GM19438 (cell line): ENCODE data around the gene CRYGA.
A peak's percentile ranks its signal among the peaks of the same experiment; 100 is the strongest.

Source experiments
- ATAC-seq: cut with Tn5 transposase; IDR thresholded peaks from one replicate; pipeline ENCODE4 v1.9.1; 2021; ENCODE audit warnings: low read depth; ENCODE audit not compliant: unreplicated experiment

Gene CRYGA

GRCh38 chr2:208163489-208163888, at the start of gene CRYGA:
TSS of gene CRYGA (minus strand) at chr2:208163589. CDS start at chr2:208163556, 33 bp downstream.
- no peak for ATAC-seq

GRCh38 chr2:208210688-208211451, 47.5 kb upstream of the CRYGA start:
- no peak for ATAC-seq

DNA sequence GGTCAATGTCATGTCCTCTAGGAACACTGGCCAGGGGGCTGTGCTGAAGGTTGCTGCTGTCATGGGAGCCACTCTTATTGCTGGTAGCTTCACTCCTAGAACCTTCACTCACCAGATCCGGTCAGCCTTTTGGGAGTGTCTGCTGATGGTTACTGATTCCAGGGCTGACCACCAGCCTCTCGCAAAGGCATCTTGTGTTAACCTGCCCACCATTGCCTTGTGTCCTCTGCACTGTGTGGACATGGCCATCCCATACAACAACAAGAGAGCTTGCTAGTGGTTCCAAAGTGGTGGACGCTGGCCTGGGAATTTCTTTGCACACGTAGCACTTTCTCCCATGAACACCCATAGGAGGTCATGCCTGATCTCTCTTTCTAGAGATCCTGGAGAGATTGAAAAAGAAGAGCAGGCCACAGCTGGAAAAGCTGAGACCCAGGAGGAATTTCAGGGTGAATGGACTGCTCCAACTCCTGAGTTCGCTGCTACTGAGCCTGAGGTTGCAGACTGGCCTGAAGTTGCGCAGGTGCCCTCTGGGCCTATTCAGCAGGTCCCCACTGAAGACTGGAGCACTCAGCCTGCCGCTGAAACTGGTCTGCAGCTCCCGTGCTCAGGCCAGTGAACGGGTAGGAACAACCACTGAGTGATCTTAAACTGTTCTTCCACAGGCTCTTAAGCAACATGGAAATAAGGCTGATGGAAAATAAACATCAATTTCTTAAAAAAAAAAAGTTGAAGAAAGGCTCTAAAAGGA, 45.1 kb upstream of the CRYGA start:
- ATAC-seq: no peak

DNA sequence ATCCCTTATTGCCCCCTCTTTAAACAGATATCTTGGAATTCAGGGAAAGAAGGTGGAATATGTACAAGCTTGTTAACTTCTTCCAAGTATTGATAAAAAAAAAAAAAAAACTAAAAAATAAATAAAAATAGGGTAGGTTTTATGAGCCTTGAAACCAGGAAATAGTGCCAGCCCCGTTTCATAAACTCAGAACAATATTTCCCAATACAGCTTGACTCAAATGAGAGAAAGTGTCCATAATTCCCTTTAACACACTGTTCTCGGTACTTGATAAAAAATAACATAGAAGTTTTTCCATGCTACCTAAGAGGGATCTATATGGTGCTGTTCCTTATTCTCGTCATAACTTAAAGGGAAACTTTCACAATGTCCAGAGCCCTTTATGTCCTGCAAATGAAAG, 44.4 kb upstream of the CRYGA start:
- no peak for ATAC-seq

- no peak for ATAC-seq
These were observed 40.8 kb upstream of the CRYGA start for GRCh38 chr2:208204166-208204565.

- ATAC-seq: no peak
These were observed 32.1 kb upstream of the CRYGA start for GRCh38 chr2:208195531-208195930.

DNA sequence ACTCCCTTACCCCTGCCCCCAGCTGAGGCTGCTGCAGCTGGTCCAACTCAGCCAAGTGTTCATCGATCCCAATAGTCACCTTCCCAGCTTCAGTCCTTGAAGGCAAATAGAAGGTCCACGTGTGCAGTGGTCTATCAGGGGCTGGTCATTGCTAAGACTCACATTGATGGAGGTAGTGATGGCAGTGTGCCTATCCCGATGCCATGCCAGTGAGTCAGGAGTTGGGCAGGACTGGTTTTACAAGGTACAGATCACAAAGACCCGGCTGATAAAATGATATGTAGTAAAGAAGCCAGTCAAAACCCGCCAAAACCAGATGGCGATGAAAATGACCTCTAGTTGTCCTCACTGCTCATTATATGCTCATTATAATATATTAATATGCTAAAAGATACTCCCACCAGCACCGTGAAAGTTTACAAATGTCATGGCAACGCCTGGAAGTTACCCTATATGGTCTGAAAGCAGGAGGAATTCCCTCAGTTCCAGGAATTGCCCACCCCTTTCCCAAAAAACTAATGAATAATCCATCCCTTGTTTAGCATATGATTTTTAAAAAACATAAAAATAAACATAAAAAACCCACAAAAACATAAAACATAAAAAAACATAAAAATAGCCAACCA, 29.3 kb upstream of the CRYGA start:
- no peak for ATAC-seq

DNA sequence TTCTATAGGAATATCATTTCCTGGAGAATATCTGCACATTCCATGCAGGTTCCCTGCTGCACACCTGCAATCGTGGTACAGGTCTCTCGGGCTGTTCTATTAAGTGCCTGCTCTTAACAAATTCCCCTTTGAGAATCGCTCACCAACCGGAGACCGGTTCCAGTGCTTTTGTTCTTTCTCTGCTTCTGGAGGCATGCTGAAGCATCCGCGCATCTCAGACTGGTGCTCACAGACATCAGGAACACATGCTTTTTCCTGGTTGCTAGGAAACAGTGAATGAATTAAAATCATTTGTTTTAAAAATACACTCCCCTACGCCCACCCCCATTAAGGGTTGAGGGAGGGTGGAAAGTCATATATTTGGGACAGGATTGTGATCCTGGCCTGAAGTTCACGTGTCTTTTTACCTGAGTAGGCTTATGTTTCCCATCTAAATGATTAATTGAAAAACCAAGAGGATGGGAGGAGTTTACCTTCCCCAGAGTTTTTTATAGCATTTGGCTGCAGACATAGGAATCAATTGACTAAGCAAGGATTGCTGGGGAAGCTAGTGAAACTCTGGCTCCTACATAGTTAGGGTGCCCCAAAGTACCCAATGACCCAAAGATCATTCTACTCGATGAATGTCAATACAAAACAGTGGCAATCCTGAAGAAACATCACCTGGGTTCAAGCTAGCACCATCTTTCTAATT, 26.6 kb upstream of the CRYGA start, which contains the start of gene C2orf80:
C2orf80 (minus strand) TSS at position 221 of the 694 bp plus-strand sequence. CDS start 3,044 bp downstream, outside the sequence.
- ATAC-seq: no peak

DNA sequence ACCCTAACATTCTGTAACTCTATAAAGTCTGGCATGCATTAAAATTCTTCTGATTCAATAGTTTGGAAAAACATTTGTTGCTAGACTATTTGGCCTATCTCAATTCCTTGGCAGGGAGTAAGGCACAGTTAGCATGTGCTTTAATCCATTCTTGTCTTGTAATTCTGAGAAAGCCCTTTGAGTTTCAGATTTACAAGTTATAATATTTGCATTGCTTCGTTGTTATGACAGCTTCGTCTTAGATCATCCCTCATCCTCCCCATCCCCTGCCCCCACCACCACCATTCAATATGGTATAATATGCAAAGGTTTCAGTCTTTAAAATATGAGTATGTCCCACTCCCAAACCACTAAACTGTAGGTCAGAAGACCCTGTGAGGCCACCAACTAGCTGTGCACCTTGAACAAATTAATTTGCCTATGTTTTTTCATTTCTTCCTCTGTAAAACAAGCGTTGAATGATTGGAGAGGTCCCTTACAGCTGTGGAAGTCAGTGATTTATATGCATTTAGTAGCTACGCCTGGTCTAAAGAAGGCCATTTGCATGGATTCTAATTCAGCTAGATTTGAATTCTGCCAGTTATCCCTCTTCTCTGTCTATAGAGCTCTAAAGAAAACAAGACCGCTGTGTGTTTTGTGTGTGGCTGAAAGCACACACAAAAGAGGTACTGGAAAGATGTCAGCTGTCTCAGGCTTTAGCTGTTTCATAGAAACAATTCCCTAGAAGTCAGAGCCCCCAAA, 25.9 kb upstream of the CRYGA start:
- no peak for ATAC-seq

DNA sequence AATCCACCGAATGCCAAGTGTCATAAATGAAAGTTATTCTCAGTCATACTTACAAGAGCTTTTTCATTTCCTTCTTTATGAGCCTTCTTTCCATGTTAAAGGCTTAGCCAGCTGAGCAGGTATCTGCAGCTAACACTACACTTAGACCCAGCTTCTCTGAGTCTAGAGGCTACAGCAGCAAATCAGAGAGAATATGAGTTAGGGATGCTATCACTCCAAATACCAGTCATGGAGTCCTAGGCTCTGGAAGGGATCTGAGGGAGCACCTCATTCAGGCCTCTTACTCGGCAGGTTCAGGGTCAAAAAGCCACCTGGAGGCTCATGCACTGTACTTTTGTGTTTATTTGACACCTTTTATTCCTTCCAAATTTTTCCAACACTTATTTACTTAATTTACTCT, 23.5 kb upstream of the CRYGA start:
- no peak for ATAC-seq

DNA sequence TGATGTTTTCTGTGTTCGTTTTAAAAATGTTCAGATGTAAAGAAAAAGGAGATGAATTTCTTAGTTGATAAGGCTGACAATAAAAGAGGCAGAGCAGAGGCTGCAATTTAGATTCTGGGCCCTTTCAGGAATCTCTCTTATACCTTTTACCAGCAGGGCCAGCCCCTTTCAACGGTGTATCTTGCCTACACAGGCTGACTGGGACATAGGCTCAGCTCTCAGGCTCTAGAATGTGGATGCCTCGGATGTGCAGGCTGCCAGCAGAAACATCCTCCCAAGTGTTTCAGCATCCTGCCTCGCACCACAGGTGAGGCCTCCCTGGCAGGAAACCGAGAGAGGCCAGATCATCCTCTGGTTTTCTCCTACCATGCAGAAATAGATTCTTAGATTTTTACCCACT, 23.1 kb upstream of the CRYGA start:
- no peak for ATAC-seq

DNA sequence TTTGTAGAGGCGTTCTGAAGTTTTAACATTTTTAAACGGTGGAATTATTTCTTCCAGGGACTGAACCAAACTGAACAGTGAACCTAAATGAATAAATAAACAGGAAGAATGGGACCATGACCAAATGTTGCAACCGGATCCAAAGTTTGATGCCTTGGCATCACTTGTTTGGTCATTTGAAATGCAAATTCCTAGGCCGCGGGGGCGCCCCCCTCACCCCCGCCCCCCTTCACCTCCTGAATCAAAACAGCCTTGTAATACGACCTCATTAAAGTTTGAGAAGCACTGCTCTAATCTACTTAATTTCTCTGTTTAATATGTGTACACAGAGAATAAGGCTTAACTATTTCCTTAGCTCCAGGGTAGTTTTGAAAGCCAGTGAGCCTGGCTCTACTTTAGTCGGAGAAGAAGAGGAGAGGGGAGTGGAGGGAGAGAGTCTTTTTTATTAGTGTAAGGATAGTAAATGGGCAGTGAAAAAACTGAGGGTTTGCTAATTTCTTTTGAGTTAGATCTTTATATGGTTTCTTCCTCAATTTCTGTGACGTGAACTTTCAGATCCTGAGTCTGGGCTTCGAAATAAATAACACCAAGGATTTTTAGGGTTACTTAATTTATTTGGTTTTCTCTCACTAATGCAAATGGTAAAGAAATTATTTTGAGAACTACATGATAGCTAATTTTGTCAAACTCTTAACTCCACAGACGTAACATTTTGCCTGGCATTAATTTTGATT, 20.8 kb upstream of the CRYGA start:
- no peak for ATAC-seq

DNA sequence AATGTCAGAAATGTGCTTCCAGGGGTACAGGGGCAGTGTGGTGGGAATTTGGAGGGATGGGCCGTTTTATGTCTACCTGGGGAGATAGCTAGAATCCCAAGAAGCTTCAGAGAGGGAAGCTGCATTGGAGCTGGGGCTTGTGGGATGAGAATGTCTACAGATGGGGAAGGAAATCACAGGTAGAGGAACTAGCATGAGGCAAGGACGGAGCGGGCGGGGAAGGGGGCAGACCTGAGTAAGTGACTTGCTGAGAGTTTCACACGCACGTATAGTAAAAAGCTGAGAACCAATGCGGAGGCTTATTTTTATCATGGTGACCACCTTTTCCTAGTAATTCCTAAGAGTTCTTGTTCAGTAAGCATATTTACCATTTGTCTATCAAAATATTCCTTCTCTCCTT, 20.1 kb upstream of the CRYGA start:
- ATAC-seq: no peak

DNA sequence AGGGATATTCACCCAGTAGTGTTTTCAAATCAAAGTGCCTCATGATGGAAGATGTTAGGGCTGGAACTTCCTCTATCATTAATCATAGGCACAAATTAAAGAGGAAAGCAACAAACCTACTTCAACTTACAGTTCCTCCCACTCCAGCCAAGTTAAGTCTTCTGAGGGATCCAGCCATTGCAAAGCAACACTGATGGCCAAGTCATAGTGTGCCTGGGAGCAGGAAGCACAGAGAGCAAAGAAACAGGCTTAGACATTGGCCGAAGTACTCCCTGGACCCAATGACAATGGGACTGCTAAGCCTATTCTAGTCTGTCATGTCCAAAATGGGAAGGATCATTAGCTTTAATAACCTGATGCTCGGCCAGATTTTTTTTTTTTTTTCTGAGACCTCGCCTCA, 19.4 kb upstream of the CRYGA start:
- ATAC-seq: no peak

DNA sequence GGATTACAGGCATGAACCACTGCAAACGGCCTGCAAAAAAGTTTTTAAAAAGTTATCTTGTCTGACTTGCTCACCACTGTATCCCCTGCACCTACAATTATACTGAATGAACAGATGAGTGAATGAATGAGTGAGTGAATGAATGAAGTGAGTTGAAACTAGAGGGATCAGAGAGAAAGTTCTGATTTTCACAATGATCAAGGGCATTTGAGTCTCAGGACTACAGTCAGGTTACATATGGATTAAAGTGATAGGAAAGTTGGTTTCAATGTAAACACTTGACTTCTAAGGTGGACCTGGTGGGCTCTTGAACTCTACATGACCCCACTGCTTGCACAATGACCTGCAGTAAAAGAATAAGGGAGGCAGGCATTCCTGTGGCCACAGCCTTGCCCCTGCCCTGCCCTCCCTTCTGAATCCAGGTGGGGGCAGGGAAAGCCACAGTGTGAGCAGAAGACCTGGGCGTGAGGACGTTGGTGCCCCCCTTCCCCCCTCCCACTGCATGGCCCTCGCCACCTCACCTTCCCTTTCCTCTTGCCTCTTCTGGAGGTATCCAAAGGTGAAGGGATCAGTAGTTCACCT, 15.7 kb upstream of the CRYGA start:
- no peak for ATAC-seq

GRCh38 chr2:208175840-208176153, 12.4 kb upstream of the CRYGA start:
- ATAC-seq: no peak

GRCh38 chr2:208175069-208175839, 11.9 kb upstream of the CRYGA start:
- peak; percentile 99 for ATAC-seq

DNA sequence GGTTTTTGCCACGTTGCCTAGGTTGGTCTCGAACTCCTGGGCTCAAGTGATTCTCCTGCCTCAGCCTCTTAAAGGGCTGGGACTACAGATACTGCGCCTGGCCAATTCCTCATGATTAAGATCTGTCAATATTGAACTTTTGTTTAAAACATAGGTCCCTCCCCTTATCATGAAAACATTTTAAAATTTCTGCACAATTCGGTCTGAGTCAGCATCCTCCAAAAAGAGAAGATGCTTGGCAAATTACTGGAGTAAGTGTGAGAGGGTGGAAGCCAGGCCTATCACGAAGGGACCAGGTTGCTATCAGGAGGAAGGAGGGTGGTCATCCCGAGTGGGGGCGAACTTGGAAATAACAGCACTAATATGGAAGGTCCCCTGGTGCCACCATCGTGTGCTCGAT, 10.8 kb upstream of the CRYGA start:
- no peak for ATAC-seq

DNA sequence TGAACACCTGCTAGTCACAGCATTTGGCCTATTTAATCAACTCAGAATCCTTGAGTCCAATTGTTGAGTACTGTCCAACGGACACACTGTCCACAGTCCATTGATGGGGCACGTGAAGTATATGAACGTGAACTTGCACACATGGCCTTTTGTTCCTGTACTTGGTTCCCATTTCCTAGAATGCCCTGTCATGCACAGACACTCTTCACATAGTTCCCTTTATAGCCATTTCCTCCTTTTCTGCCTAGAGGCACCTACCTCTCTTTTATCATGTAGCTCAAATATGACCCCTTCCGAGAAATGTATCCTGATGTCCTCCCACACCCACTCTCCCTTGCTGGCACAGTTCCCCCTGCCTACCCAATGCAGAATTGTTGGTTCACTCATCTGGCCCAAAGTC, 8.7 kb upstream of the CRYGA start:
- ATAC-seq: no peak
